NCI-H1105 (cell line): ENCODE measurements around the gene HABP2.

Experiments used
- DNase-seq: peaks from one replicate; lab custom pipeline; 2025; lab: John Stamatoyannopoulos, UW

Gene HABP2

DNA sequence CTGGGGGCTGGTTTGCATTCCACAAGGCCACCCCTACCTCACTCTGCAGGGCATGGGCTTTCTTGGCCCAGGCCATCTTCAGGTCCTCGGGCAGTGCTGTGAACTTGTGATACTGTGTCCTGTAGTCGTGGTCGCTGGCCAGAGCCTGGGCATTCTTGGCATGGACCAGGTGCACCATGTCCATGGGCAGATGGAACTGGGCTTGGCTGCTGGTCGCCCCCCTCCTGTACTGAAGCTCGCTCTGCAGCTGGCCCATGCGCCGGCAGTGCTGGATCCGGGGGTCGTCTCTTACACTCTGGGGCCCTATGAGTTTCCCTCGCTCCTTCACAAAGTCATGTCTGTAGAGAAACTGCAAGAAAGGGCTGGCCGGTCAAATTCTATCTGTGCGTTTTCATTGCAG lies 51.7 kb downstream of the HABP2 start:
- no peak for DNase-seq

DNA sequence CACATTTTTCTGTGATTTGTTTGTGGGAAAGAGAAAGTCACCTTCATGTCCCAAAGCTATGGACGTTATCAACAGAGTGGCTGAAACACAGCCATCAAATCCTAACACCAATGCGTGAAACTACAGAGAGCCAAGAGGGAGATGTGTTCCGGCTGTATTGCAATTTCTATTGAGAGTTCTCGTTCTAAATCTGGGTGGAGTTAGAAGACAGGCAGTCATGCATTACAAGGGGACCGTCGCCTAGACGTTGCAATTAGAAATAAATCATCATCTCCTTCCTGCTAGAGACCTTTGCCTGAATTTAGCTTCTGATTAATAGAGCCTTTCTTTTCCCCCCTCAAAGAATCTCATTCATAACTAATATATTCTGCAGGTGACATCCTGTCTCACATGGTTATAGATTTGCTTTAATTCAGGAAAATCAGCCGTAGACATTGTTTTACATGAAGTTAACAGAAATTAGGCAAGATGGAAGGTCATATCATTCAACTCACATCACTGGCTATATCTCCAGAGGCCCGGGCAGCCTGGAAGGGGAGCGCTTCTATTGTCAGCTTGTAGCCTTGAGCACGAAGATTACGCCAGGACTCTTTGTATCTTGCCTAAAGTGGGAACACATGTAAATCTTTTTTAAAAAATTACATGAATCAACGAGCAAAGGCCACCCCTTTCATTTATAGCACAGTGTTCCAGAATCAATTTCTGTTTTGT lies 52.6 kb downstream of the HABP2 start:
- DNase-seq: no peak

DNA sequence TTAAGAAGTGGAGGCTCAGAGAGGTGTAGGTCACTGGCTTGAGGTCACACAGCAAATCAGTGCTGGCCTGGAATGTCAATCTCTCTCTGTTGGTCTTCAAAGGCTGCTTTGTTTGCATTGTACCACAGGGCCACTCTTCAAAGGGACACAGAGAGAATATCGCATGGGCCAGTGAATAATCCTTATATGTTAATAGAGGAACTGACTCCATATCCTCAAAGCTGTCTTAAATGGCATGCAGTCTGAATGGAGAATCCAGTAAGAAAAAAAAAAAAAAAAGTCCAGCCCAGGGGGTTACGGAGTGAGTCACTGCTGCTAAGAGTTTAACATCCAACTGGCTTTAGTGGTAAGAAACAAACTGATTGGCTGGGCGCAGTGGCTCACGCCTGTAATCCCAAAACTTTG lies 56.9 kb downstream of the HABP2 start:
- no peak for DNase-seq

DNA sequence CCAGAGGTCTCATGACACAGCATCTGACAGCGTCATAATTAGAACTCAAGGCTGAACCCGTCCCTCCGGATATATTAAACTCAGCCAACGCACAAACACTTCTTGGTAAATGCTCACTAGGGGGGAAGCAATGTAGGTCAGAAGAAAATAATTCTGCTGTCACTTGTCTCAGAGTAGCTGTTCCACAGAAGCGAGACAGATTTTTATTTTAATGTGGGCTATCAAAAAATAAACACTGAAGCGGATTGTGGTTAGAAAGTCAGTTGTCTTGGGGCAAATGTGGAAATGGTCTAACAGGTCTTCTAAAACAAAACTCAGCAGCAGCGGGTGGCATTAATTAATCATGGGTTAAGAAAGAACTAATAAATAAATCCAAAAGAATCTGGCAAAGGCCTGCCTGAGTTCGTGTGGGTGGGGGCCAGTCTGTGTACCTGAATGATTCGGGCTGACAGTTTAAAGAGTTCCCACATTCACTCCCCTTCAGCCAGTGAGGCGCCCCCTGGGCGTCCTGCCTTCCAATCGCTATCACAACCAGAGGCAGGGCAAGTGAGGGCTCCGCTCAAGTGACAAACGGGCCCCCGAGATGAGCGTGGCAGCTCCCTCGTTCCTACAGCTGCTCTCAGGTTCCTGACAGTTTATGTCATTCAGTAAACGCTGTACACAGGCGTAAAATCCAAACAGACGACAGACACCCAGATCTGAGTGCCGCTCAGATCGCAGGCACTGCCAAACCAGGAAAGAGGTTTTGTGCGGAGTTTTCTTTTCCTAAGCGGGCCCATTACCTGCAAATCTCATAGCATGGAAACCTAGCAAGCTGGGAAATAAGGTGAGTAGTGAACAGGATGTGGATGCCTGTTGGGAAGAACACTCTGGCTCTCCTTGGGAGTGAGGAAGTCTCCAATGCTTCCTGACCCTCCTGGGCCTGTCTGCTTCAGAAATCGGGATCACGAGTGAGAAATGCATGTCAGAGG lies 58.1 kb downstream of the HABP2 start:
- DNase-seq: no peak

DNA sequence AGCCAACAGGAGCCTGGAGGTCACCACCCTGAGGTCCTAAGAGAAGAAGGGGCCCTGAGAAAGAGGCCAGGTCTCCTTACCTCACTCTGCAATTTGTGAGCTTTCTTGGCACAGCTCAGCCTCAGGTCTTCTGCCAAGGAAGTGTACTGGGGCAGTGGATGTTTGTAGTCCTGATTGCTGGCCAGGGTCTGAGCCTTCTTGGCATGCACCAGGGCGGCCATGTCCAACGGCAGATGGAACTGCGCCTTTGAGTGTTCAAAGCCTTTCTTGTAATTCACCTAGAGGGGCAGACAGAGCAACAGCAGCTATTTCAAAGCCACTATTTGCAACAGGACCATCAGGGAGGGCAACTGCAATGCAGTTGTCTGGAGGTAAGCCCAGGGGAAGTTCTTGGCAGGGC lies 59.3 kb downstream of the HABP2 start:
- DNase-seq: no peak

DNA sequence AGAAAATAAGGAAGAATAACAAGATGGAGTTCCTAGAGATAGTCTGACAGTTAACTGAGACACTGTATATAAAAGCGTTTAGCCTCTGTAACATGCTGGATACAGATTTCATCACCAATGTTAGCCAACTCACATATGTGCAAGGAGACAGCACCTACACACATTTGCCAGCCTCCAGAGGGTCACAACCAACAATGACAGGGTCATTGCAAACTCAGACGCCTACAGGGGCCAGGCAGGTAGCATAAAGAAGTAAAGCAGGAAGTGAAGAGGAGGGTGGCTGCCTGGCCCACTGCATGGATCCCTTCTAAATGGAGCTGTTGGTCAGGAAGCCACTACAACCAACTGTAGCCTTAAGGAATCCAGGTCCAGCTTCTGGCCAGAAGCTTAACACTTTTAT lies 60.6 kb downstream of the HABP2 start:
- DNase-seq: no peak

DNA sequence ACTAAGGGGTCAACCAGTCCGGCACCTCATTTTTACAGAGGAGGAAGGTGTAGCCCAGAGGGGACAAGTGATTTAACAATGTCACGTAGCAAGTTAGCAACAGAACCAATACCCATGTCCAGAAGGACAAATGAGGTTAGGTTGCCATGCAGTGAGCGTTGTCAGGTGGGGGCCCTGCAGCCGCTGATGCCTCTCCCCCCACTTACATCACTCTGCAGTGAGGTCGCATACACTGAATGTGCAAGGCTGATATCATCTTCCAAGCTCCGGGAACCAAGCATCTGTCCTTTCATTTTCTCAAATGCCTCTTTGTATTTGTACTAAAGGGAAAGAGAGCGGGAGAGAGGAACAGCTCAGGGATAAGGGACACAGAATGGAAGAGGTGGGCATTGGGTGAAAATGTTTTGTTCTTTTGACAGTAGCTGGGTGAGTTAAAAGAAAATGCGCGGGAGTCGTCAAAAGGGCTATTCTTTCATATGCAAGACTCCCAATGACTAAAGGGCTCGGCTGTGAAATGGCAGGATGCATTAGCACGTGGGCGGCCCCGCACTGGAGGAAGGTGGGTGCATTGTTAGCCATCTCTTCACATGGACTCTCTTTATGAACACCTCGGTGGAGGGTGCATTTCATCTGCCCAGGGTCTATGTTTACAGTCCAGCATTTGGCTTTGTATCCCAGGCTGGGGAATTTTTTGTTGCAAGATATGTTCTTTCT lies 61.3 kb downstream of the HABP2 start:
- no peak for DNase-seq

DNA sequence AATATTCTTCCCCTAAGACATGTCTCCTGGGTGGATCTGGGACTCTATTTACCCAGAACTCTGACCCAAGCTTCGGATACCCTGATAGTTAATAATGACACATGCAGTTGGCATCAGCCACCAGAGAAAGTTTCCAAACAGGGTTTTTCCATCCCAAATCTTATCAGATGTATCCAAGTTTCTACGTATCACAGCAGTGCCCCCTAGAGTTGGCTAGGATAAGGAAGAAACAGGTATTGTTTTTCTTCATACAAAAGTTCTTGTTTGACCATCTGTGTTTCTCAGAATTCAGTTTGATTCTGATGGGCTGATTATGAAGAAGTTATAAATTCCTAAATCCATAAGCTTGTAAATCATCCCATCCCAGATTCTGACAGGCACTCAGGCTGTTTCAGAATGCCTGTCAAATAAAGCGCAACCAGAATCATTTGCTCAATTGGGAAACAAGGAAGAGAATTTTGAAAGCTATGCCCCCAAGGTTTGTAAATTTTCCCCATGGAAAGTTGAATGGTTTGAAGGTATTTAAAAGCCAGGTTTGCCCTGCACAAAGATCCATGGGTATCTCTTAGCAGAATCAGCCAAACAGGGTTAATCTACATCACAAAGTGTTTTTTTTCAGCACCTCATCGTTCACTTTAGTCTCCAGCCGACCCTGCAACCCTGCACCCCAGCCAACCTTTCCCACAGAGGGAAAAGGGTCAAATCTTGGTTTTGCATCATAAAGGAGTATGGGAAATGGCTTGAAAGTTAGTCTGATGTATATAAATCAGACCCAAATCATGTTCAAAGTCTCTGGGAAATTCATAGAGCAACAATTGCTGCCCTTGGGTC lies 63.6 kb downstream of the HABP2 start:
- DNase-seq: peak; percentile 3

DNA sequence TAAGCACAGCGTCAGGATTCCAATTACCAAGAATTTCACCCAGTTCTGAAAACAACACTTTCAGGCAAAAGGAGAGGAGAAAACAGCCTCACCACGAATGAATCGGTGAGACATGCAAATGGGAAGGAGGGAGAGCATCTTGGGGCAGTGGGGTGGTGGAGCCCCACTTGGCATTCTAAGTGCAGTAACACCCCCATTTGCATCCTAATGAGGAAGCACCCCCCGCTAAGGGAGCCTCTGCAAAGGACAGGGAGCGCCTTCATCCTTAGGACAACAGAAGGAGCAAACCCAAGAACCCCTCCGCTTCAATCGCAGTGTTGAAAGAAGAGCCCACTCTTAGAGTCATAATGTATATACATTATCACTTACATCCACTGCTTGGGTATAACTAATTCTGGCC lies 64.2 kb downstream of the HABP2 start:
- no peak for DNase-seq

DNA sequence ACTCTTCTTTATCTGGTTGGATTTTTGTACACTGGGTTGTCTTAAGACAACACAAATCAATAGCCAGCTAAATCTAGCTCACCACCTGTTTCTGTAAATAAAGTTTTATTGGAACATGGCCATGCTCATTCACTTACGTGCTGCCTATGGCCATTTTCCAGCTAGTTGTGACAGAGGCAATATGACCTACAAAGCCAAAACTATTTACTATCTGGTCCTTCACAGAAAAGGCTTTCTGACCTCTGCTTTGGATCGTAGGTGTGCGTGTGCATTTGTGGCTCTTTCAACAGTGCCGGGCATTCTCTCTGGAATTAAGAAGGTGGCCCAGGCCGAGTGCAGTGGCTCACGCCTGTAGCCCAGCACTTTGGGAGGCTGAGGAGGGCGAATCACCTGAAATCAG lies 65.5 kb downstream of the HABP2 start:
- no peak for DNase-seq

DNA sequence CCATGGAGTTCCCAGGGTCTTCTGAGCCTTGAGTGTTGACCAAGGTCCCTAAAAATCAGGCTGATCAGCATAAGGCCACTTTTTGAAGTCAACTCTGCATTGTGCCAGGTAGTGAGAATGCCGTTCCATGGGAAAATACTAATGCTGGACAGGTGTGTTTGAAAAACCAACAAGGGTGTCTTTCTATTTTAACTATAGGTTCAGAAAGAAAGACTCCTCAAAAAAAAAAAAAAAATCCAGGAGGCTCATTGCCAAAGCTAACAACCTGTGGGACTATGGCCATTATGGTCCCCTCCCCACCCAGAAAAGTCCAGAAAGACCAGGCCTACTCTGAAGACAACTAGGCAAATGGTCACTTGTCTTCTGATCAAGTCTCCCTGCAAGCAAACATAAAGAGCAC lies 66.5 kb downstream of the HABP2 start:
- no peak for DNase-seq

DNA sequence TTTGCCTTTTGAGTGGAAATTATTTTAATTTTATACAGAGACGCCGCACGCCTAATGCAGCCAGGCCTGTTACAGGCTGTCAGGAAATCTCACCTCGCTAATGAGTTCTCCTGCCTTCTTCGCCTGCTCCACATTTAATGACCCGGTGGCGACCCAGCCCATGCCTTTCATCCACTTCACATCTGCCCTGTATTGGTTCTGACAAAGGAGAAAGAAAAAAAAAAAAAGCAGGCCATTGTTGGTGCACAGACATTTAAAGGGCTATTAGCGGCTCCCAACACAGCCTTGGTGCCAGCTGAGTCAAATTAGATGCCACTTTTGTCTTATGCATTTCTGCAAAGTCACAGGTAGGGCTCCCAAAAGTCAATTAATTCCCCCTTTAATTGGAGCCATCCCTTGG lies 67.7 kb downstream of the HABP2 start:
- DNase-seq: peak; percentile 39

DNA sequence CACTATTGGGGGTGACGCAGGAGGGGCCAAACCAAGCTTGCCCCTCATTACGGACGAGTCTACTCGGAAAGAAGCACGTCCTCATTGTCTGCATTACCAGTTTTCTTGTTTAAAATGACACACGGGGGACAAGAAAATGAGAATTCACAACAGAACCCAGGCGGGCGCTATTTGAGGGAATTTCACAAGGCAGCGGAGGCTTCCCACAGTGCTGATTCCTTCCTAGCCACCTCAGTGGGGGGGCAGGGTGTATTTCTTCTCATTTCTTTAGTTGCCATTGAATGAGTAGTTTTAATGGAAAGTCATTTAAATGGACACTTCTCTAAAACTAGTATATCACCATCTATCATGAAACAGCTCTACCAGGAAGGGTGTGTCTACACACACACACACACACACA lies 68.1 kb downstream of the HABP2 start:
- DNase-seq: no peak

DNA sequence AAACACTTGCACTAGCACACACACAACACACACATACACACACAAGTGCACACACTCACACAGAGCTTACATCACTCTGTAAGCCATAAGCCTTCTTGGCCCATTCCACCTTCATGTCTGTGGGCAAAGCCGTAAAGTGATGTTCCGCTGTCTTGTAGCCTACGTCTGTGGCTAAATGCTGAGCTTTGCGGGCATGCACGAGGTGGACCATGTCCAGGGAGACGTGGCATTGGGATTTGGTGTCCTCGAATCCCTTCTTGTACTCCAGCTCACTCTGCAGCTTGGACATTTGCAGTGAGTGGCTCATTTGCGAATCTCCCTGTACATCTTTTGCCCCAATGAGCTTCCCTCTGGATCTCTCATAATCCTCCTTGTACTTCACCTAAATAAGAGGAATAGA lies 68.9 kb downstream of the HABP2 start:
- no peak for DNase-seq

DNA sequence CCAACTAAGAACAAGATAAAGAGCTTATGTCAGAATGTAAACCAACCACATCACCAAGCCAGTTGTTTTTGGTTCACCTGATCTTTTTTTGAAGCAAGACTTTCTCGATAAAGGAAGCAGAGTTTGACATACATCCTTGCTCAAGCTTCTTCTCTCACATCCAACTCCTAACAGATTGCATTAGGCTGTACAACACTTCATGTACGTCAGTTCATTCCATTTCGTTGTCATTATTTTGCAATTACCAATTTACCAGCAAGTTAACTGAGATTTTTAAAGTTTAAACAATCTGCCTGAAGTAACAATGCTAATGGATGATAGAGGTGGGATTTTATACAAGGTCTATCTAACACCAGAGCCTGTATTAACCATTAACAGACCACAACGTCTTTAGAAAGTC lies 70.0 kb downstream of the HABP2 start:
- no peak for DNase-seq

DNA sequence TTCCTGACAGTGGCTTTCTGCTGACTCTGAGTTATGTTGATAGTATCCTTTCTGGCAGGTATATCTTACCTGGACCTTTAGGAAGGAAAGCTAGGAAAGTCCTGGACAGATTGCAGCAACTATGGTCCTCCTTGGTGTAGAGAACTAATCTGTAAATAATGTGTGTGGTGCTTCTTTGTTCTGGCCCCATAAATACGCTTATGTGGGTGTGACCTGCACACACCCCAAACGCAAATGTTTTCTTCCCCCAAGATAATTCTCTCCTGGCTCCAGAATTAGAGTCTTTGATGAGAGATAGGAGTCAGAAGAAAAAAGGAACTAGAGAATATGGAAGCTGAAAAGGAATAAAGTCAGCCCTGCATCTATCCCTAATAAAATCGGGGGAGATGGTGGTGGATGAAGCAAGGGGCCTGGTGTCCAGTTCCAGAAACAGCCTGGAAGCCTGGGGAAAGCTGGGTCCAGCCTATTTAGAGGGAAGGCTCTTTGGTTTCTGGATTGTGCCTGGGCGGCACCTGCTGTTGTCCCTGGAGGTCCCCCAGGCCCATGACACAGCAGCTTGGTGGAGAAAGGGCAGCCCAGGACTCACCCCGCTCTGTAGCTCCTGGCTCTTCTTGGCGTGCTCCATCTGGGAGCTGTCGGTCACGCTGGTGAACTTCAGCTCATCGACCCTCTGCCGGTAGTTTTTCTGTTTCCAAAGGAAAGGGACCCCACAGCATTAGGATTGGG lies 72.8 kb downstream of the HABP2 start:
- no peak for DNase-seq

DNA sequence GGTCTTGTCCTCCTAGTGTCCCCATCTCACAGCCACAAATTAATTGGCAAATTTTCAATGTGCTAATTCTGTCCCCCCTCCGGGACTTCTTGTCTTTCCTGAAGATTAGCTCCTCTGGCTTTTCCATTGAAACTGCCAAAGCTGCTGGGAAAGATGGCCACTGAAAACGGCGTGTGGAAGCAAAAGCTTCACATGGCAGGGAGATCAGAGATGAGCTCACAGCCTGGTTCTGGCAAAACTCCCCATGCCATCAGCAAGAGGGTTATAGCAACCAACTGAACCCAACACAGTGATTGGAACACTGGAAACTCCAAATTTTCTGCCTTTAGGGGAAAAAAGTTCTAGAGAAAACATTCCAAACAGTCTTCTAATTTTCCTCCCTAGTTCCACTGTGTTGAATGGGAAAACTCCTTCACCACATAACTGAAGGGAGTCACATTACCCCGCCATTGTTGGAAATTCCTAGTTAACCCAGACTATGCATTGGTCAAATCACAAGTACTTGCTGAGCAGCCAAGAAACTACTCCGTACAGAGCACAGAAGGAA lies 74.0 kb downstream of the HABP2 start:
- no peak for DNase-seq

DNA sequence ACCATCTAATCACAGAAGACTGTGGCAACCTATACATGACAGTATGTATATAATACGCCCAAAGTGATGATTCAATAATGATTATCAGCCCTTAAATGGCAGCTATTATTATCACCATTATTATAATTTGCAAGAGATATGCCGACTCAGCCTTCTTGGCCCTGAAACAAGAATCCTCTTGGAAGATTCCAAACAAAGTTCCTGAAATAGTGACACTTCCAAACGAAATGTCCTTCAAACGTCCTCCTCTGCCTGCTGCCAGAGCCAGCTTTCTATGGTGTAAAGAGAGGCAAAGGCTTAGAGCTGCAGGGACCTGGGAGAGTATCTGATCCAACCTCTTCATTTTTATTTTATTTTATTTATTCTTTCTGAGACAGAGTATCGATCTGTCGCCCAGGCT lies 75.0 kb downstream of the HABP2 start:
- DNase-seq: no peak

DNA sequence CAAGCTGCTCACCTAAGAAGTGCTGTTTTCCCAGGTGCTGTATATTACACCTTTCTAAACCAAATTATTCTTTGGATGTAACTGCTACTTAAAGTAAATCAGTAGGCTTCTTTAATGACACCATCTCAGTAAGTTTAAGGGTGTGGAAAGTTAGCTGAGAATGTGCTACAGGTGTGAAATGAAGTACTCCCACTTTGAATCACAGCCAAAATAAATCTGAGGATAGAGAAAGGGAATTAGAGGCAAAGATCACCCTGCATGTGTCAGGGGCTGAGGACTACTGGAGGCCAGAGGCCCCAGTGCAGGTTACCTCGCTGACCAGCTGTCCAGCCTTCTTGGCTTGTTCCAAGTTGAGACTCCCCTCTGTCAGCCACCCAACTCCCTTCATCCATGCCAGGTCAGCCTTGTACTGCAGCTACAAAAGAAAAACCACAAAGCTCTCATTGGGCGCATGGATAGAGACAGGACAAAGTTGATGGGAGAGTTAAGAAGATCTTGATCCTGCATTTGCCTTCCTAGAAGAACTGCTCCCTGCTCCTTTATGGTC lies 75.8 kb downstream of the HABP2 start:
- DNase-seq: no peak

DNA sequence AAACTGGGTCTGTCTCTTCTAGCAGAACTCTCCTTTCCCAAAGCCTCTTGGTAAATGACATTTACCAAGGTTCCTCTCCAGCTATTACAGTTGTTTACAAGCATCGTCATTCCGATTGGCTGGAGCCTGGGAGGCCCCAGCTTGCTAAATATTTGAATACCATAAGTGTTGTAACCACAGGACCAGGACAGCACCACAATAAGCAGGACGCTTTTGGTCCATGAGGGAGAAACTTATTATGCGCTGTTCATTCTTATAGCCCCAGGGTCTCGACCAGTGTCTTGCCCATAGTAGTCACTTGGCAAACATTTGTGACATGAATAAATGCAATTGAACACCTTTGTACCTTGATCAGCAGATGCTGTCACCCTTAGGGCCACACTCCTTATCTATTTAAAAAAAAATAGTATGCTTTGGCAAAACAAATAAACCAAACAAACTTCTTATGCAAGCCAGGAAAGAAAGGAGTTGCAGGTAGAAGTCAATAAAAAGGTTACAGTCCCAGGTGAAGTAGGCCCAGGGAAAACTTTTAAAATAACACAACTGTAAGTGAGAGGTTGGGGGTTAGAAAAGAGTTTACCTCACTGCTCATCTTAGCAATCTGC lies 78.2 kb downstream of the HABP2 start:
- no peak for DNase-seq
